ENCODE data around the gene ITGA6.
A peak's percentile ranks its signal among the peaks of the same experiment; 100 is the strongest.

Gene ITGA6

GRCh38 chr2:172445851-172446250 is 18.5 kb downstream of the ITGA6 start:
- DNase-seq: no peak

DNA sequence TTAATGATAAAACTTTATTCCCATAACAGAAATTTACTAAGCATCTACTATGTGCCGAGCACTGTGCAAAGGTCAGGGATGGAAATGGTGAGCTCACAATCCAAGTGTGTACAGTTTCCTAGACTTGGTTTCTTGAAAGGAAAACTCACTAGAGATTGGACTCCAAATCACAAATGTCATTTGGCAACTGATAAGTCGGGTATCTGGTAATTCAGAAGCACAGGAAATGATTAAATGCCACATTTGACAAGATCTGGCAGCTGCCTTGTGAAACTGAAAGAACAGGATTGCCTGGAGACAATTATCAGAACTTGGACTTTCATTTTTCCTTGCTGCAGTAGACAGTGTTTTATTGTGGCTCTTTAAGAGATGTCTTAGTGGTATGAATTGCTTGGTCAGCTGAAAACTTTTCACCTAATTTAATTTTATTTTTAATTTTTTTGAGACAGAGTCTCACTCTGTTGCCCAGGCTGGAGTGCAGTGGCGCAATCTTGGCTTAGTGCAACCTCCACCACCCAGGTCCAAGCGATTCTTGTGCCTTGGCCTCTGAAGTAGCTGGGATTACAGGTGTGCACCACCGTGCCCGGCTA is 19.2 kb downstream of the ITGA6 start:
- DNase-seq: no peak

- no peak for DNase-seq
These were observed 20.6 kb downstream of the ITGA6 start for GRCh38 chr2:172447811-172448493.

- no peak for DNase-seq
These were observed 21.3 kb downstream of the ITGA6 start for GRCh38 chr2:172448544-172449267.

DNA sequence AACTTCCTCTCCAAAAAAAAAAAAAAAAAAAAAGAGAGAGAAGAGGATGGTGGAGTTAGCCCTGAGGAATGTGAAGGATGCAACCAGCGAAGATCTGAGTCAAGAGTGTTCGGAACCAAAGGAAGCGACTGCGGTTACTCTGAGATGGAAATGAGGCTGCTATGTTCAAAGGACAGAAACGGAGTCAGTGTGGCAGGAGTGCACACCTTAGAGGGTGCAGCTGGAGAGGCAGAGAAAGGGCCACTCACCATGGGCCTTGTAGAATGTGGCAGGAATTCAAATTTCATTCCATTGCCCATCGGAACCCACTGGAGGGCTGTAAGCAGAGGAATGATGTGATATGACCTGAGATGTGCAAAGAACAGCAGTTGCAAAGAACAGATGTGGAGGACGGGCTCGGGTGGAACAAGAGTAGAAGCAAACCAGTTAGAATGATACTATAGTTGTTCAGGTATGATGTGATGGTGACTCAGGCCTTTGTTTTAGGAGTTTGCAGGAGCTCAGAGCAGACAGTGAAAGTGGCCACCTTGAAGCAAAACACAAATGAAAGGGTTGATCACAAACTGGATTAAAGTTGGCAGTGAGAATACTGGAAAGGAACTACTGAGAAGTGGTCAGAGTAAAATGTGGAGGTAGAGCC is 22.6 kb downstream of the ITGA6 start:
- DNase-seq: no peak

GRCh38 chr2:172451923-172452322 is 24.5 kb downstream of the ITGA6 start:
- DNase-seq: no peak

GRCh38 chr2:172452845-172453244 is 25.5 kb downstream of the ITGA6 start:
- no peak for DNase-seq

DNA sequence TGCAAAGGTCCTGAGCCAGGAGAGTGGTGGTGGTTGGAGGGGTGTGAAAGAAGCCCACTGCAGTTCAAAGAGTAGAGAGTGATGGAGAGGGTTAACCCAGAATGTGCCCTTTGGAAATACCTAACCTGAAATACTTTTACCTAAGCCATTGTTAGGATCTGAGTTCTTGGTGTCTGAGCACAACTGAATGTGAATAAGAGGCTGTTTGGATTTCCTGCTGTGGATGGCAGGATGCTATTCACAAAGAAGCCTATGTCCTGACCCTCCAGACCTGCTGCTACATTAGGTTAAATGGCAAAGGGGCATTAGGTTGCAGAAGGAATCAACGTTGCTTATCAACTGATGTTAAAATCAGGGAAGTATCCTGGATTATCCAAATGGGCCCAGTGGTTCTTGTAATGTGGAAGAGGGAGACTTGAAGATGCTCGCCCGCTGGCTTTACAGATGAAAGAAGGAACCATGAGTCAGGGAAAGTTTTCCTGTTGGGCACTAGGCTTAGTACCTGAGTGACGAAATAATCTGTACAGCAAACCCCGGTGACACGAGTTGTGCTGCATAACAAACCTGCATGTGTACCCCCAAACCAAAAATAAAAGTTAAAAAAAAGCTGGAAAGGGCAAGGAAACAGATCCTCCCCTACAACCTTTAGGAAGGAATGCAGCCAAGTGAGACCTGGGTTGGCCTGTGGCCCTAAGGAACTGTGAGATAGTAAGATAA is 27.2 kb downstream of the ITGA6 start:
- no peak for DNase-seq

DNA sequence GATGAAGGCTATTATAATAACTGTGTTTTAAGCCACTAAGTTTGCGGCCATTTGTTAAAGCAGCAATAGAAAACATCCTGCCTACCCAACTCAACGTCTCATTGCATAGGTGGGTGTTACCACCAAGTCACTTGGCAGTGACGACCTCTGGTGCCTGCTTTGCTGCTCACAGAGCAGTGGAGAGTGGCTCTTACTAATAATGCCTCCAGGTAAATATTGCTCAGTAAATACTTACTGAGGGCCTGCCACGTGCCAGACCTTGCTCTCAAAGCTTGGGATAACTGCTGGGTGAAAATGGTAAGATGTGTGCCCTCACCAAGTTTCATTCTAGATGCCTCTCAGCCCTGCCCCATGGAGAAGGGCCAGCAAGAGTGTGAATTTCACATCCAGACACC is 27.7 kb downstream of the ITGA6 start:
- no peak for DNase-seq

GRCh38 chr2:172456002-172456401 is 28.6 kb downstream of the ITGA6 start:
- DNase-seq: no peak

- DNase-seq: no peak
These were observed 30.1 kb downstream of the ITGA6 start for GRCh38 chr2:172457536-172457935.

- DNase-seq: no peak
These were observed 31.3 kb downstream of the ITGA6 start for GRCh38 chr2:172458561-172459124.

DNA sequence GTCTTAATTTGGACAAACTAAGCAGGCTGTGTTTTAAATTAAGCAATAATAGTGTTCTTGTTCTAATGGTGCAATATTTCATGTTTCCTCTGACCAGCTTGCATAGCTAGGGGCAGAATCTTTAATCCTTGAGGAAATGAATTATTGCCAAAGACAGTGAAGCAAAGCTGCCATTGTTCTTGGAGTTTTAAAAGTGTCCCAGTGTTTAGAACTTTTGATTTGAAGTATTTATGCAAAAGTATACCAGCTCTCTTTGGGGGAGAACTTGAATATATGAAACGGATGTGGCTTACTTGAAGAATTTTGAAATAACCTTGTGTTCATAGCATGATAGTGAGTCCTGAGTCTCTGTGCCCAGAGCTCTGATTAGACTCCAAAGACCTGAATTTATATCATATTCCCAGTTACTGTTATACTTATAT is 33.4 kb downstream of the ITGA6 start:
- DNase-seq: no peak

GRCh38 chr2:172461591-172462372 is 34.4 kb downstream of the ITGA6 start:
- peak; percentile 76 for DNase-seq

- no peak for DNase-seq
These were observed 35.0 kb downstream of the ITGA6 start for GRCh38 chr2:172462373-172462848.

DNA sequence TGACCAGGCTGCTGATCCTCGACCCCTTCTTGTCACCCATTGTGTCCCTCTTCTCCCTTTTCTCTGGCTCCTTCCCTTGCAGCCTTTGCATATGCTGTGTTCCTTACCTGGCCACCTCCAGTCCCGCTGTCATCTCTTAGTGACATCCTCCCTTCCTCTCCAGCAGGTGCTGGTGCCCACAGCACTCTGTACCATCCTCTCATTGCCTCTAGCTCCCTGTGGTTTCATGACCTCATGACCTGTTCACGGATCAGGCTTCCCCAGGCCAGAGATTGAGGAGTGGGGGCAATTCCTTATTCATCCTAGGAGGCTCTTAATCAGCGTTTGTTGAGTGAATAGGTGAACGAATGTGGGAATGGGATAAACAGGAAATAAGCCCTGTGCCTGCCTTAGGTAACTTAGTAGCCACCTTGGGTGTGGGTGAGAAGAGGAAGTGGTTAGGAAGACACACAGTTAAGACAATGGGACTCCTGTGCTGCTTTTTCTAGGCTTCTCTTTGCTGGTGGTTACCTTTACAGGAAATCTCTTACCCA is 35.5 kb downstream of the ITGA6 start:
- DNase-seq: no peak

- DNase-seq: no peak
These were observed 37.2 kb downstream of the ITGA6 start for GRCh38 chr2:172464400-172465129.

DNA sequence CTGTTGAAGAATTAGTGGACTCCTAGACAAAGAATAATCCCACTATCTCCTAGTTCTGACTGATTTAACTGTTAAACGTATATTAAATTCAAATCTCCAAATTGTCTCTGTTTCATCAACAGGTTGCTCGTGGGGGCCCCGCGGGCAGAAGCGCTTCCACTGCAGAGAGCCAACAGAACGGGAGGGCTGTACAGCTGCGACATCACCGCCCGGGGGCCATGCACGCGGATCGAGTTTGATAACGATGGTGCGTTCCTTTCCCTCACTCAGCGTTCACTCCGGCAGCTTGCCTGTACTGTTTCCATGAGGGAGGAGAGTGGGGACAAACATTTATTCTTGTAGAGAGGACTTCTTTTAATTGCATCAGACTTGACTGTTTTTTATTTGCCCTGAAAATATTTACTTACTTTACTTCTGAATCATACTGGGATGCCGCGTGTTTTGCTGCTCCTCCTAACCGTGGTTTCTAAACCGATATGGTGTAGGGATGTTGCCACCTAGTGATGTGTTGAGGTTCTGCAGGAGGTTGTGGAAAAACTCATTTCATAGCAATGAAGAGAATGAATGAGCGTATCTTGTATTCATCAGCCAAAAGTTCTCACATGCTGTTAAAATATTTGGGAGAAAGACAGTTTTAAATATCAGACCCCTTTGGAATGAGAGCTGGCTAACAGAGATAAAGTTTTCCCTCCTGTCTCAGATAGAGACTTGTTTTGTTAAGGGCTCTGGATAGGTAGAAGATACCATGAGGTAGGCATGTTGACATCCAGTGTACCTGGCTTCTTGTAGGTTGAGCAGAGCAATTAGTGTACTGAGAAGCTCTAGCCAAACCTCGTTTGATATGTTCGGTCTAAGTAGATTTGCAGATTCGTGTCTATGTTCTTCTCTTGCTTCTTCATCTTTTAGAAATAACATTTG is 38.3 kb downstream of the ITGA6 start:
- peak; percentile 76 for DNase-seq

GRCh38 chr2:172467382-172467781 is 40.0 kb downstream of the ITGA6 start:
- no peak for DNase-seq

Data from activated T-cell treated with anti-CD3 and anti-CD28 coated beads for 4 hours (primary cell).